NCI-H446 (cell line): ENCODE data around the gene MLF2.

Source experiments
- DNase-seq, 2 experiments: peaks; one replicate each; lab custom pipeline; 2025; lab: John Stamatoyannopoulos, UW

Gene MLF2

DNA sequence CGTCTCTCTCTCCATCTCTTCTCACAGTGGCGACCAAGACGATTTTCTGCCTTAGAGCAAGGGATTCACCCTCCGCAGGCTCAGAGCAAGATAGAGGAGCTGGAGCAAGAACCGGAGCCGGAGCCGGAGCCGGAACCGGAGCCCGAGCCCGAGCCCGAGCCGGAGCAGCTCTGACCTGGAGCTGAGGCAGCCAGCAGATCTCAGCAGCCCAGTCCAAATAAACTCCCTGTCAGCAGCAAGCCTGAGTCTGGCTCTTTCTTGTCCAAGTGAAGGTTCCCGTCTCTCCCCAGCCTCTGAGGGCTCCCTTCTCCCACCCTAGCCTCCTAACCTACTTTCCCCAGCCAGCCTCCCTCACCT, 25.3 kb upstream of the MLF2 start:
- DNase-seq: no peak

GRCh38 chr12:6777386-6777785, 24.4 kb upstream of the MLF2 start:
- DNase-seq: no peak

GRCh38 chr12:6775185-6776174, 22.5 kb upstream of the MLF2 start:
- DNase-seq: no peak

DNA sequence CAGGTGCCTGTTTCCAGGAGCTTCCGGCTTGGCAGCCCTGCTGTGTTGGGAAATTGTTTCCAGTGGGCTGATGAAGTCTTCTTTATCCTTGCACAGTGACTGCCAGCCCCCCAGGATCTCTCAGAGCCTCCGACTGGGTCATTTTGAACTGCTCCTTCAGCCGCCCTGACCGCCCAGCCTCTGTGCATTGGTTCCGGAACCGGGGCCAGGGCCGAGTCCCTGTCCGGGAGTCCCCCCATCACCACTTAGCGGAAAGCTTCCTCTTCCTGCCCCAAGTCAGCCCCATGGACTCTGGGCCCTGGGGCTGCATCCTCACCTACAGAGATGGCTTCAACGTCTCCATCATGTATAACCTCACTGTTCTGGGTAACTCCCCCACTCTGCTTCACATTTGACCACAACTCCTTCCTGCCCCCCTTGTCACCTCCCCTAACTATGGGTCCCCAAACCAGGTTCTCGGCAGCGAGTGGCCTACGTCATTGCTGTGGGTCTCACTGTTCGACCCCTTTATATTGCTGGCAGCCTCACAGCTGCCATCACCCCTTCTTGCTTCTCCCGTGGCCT, 21.6 kb upstream of the MLF2 start:
- DNase-seq: no peak

DNA sequence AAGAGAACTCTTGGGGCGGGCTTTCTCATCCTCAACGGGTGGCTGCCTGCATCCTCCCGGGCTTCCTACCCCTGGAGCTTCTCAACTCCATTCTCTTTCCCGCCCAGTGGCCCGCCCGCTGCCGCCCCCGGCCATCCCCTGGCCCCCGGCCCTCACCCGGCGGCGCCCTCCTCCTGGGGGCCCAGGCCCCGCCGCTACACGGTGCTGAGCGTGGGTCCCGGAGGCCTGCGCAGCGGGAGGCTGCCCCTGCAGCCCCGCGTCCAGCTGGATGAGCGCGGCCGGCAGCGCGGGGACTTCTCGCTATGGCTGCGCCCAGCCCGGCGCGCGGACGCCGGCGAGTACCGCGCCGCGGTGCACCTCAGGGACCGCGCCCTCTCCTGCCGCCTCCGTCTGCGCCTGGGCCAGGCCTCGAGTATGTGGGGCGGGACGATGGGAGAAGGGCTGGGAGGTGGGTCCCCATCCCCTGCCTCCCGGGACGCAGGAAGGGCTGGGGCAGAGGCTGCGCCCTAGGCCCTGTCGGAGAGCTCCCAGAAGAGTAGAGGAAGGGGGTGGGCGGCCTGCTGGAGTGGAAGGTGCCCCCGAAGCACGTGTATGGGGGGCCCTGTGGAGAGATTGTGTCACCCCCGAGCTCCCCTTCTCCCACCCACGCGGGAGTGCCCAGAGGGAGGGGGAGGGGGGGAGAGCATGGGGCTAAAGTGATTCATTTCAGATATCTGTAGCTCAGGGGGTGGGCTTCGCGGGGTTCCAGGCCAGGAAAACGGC, 20.8 kb upstream of the MLF2 start:
- no peak for DNase-seq

- no peak for DNase-seq
Observed at GRCh38 chr12:6772726-6773589, 20.0 kb upstream of the MLF2 start.

GRCh38 chr12:6772331-6772695, 19.4 kb upstream of the MLF2 start, which contains the start of gene LAG3:
Gene LAG3 (plus strand): TSS chr12:6772520. CDS start chr12:6772853, 333 bp downstream.
- no peak for DNase-seq

GRCh38 chr12:6771509-6772330, 18.8 kb upstream of the MLF2 start:
- DNase-seq: no peak

DNA sequence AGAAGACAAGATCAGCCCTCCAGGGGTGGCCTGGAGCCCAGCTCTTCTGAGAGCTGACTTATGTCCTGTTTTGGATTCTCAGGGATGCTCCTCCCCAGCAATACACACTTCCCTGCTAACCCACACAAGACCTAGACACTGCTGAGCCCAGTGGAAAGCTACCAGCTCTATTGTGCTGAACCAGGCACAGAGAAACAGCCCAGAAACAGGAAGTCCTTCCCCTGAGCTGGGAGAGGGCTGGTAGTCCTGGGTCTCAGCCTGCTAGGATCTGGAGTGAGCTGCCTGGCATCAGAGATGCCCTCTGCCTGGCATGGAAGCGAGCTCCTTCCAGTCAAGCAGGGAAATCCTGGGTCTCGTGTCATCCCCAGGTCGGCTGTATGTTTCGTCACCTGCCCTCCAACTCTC, 18.2 kb upstream of the MLF2 start:
- DNase-seq: no peak

DNA sequence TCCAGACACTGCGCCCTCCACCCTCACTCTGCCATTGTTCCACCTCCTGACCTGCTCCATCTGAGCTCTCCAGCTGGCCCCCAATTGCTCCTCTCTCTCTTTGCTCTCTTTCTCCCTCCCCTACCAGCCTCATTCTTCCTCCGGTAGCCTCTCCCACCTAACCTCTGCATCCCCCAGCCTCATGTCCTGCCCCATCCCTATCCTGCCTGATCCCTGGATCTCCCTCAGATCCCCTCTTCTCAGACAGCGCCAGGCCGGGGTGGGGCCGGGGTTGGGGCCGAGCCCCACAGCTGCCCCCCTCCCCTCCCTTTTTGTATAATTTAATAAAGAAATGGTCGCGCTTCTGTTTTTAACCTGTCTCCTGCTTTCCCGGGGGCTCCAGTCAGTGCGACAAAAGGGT, 17.7 kb upstream of the MLF2 start:
- DNase-seq: no peak

- no peak for DNase-seq
Observed at GRCh38 chr12:6770094-6770493, 17.2 kb upstream of the MLF2 start.

DNA sequence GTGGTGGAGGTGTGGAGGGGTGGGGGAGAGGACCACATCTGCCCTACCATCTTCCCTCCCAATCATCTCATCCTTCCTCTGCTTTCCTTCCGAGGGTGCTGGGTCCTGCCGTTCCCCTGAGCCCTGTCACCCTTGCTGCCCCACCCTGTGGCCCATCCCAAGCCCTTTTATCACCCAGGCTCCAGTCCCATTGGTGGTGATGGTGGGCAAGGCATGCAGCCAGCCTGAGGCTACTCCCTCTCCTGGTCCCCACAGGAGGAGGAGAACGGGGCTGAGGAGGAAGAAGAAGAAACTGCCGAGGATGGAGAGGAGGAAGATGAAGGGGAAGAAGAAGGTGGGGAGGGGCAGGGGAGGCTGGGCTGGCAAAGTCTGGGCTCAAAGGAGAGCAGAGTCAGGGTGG, 16.7 kb upstream of the MLF2 start:
- DNase-seq: no peak

DNA sequence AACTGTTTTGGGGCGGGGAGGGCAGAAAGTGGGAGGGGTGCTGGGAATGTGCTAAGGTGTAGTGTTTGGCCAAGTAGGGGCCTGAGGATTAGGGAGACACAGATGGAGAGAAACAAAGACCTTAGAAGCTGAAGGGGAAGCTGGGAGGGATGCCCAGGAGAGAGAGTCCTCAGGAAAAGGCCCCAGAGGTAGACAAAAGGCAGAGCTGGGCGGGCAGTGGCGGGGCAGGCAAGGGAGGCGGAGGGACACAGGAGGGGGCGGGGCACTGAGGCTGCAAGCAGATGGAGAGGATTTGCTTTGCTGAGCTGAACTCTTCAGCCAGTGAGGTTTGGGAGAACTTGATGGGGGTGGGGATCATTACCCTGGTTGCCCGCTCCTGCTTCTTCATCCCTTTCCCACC, 16.0 kb upstream of the MLF2 start:
- peak in 1 of 2 experiments; percentile 62 for DNase-seq

DNA sequence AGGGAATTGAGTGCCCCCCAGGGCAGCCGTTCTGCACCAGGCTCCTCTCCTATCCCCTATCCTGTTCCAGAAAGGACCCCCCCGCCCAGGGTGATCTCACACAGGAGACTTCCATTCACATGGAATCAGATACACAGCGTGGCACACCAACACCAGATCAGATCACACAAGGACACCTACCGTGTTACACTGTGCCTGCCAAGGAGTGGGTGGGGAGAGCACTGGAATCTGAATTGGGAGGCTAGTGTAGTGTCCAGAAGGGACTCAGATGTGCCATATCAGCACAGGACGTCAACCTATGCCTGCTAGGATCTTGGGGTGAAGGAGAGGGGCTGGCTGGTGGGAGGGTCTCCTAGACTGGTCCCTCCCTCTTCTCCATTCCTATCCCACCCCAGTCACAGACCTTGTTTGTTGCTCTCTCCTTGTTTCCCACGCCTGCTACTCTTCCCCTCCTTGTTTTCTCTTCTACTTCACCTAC, 15.5 kb upstream of the MLF2 start:
- peak in 1 of 2 experiments; percentile 27 for DNase-seq

DNA sequence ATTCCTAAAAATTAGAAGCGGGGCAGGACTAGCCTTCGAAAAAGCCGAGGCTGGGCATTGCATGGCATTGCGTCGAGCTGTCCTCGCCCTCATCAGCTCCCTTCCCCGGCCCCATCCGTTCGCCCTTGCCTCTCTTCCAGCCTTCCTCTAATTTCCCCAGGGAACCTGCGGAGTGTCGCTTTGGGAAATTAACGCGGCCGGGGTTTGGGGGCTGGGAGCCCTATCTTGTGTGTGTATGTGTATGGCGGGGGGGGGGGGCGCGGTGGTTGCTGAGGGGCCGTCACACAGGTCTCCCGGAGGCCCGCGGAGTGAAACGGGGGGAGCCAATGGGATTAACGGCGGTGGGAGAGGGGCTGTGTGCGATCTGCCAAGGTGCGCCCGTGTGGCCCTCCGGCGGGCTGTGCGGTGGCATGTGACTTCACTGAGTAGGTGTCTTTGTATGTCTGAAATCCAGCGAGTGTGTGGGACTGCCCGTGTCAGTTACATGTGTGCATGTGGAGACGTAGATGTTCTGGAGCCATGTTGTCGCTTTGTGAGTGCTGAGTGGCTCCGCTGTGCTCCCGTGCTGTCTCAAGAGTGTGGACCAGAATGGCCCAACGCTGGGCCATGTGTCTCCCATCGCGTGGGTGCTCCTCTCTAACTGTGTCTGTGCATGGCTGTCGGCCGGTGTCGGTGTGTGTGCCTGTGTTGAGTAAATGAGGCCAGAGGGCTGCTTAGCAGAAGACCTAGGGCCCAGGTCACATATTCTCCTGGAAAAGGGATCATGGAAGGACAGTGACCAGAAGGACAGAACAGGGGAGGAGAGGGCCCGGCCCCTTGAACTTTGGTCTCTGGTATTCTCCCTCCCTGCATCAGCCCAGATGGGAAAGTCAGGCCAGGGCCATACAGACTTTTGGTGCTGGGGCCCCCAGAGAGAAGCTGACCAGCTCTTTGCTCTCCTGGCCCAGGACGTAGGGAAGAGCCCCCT, 14.7 kb upstream of the MLF2 start:
- no peak for DNase-seq

DNA sequence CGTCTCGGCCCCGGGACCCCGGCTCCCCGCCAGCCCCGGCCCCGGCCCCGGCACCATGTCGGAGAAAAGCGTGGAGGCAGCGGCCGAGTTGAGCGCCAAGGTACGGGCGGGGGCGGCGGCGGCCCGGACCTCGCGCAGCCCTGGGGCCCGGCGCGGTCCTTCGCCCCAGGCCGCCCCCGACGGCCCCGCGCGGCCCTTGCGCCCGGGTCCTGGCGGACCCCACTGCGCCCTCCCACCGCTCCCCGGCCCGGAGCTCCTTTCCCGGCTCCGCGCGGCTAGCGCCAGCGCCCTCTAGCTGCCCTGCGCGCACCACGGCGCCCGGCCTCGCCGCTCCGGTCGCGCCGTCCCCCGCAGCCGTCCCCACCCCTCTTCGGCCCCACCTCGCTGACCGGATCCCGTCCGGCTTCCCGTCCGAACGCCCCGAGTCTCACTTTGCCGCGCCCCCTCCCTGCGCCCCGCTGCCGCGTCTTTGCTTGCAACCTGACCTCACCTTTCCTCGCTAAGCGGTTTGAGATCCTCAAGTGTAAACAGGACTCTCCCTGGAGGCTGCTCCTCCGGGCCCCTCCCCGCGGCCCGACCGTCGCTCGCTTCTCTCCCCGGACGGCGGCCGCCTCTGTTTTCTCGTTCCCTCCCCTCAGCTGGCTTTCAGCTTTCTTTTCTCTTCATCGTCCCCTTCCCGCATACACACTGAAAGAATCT, 13.9 kb upstream of the MLF2 start:
- peak in 1 of 2 experiments; percentile 64 for DNase-seq

- DNase-seq: peak; percentile 95 to 96
Observed at GRCh38 chr12:6765634-6766581, 13.0 kb upstream of the MLF2 start, which contains the start of gene PTMS. Gene PTMS (plus strand): TSS chr12:6766363. CDS start chr12:6766706, 343 bp downstream.
